Erythroblast (primary cell): ENCODE data around the gene FNBP1.

ENCODE experiments used
- GATA1 ChIP-seq: IDR thresholded peaks from 2 replicates; pipeline ENCODE4 v1.6.1; 2011; ENCODE audit warnings: low read depth, mild to moderate bottlenecking, control low read depth, low read length, moderate library complexity
- POLR2A ChIP-seq: IDR thresholded peaks from 2 replicates; pipeline ENCODE4 v1.6.1; 2011; ENCODE audit warnings: mild to moderate bottlenecking, low read length

GRCh38 chr9:130002320-130002719, 40.7 kb downstream of the FNBP1 start:
- TF ChIP-seq POLR2A (no peak), GATA1 (no peak)
